NCI-H510A treated with DMSO at 0.1 percent for 48 hours (cell line): ENCODE data around the gene SMC1B.
"Not testable (repeated sequence)": the region's sequence is repeated elsewhere in the genome, so short reads cannot be mapped to it uniquely, and the experiment has no call there.

ENCODE experiments used
- DNase-seq: peaks from one replicate; lab custom pipeline; 2025; lab: John Stamatoyannopoulos, UW

SMC1B gene

GRCh38 chr22:45421349-45422055, 8.1 kb upstream of the SMC1B start:
- no peak for DNase-seq

- DNase-seq = no peak
These were observed 7.1 kb upstream of the SMC1B start for GRCh38 chr22:45420539-45420938.

- DNase-seq = no peak
These were observed 6.6 kb upstream of the SMC1B start for GRCh38 chr22:45420011-45420410.

GRCh38 chr22:45418770-45419138, 5.4 kb upstream of the SMC1B start:
- no peak for DNase-seq

- no peak for DNase-seq
These were observed 4.8 kb upstream of the SMC1B start for GRCh38 chr22:45418056-45418769.

- no peak for DNase-seq
These were observed 409 bp downstream of the SMC1B start for GRCh38 chr22:45413013-45413367.

GRCh38 chr22:45407793-45408192, 5.6 kb downstream of the SMC1B start:
- DNase-seq = no peak

- no peak for DNase-seq
These were observed 10.9 kb downstream of the SMC1B start for GRCh38 chr22:45402466-45402985.

GRCh38 chr22:45399712-45400445, 13.5 kb downstream of the SMC1B start:
- no peak for DNase-seq

GRCh38 chr22:45398214-45398613, 15.2 kb downstream of the SMC1B start:
- no peak for DNase-seq

GRCh38 chr22:45397806-45398205, 15.6 kb downstream of the SMC1B start:
- no peak for DNase-seq

GRCh38 chr22:45389546-45389945, 23.9 kb downstream of the SMC1B start:
- DNase-seq = no peak

GRCh38 chr22:45381348-45381747, 32.1 kb downstream of the SMC1B start:
- DNase-seq = no peak

GRCh38 chr22:45376703-45377102, 36.7 kb downstream of the SMC1B start:
- DNase-seq = no peak

GRCh38 chr22:45376009-45376408, 37.4 kb downstream of the SMC1B start:
- DNase-seq = no peak

- DNase-seq = not testable (repeated sequence)
These were observed 39.8 kb downstream of the SMC1B start for GRCh38 chr22:45373592-45373991.

GRCh38 chr22:45366713-45367112, 46.7 kb downstream of the SMC1B start:
- DNase-seq = no peak

- no peak for DNase-seq
These were observed 53.8 kb downstream of the SMC1B start for GRCh38 chr22:45359627-45360026.

- no peak for DNase-seq
These were observed 55.3 kb downstream of the SMC1B start for GRCh38 chr22:45358127-45358526.

- DNase-seq = no peak
These were observed 55.9 kb downstream of the SMC1B start for GRCh38 chr22:45357490-45357889.

GRCh38 chr22:45353786-45354185, 59.6 kb downstream of the SMC1B start:
- DNase-seq = no peak

GRCh38 chr22:45352757-45353156, 60.6 kb downstream of the SMC1B start:
- DNase-seq = not testable (repeated sequence)

GRCh38 chr22:45351956-45352355, 61.4 kb downstream of the SMC1B start:
- no peak for DNase-seq
